Left cardiac atrium (tissue), 4 donors: ENCODE results near the gene MYL4. TPM values are rescaled to one million over a fixed set of nuclear protein-coding genes. Genes with fewer than 3 reads are reported as not detected.
"Not testable (repeated sequence)": the region's sequence is repeated elsewhere in the genome, so short reads cannot be mapped to it uniquely, and the experiment has no call there.

Experiments
- ATAC-seq, 2 donors: fragments of 200-7000 bp; cut with Tn5 transposase; one replicate each; pipeline ENCODE4 v1.9.1; 2020; ENCODE audit warnings: mild to moderate bottlenecking in 2 of 2, moderate library complexity in 2 of 2
- DNase-seq: peaks from one replicate; pipeline ENCODE4 v3.0.0-alpha.2; 2020
- intact Hi-C, 2 donors: fragments of 100-400 bp; cut with DNase I; formaldehyde crosslinking; loops; one replicate each; pipeline versions ENCODE4 v1.14.1 to v1.15.1; 2022 to 2023
- total RNA-seq, 2 donors: library from RNA; stranded (reverse); fragmentation: NEBNext Ultra II Directional; extraction: Animal tissue kit (Norgen Biotek cat#: 25700); gene quantifications; one replicate each; pipeline ENCODE4 v1.2.1, GENCODE V29; 2021
- donor health status: DM: no; HTN: yes; CAD: no.
- donor health status: DM: no; HTN: yes; CAD: no; lungs with severe emphysema.
- donor health status: DM: yes; HTN: yes; CAD: no.
- donor health status: Dilated cardiomyopathy.

Gene MYL4
- total RNA-seq, 2 donors from 2014 or later = 4,221 to 5,418 TPM

GRCh38 chr17:47217279-47217678 lies 8.1 kb downstream of the MYL4 start:
- intact Hi-C loops, DNase-seq, ATAC-seq: not testable (repeated sequence)

DNA sequence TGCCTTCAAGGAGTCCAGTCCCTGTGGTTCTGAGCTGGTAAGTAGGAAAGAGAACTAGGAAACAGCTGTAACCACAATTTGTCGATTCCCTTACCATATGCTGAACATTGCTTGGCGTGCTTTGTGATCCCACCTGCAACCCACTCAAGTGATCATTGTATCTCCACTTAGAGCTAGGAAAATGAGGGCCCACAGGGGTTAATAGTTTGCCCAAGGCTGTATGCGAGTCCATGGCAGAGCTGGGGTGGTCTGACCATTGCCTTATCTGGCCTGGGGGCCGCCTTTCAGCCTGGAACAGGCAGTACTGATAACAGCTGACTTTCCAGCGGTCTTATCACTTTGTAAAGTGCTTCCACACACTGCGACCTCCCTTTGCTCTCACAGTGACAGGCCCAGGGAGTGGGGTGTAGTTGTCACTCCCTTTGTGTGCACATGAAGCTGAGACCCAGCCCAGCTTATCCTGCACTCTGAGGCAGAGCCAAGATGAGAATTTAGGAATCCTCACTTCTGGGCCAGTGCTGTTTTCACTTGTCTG lies 9.8 kb downstream of the MYL4 start:
- intact Hi-C loops = no loop called here
- ATAC-seq (peak; percentile 75 to 86), DNase-seq (peak; percentile 57)

GRCh38 chr17:47219621-47220475 lies 10.7 kb downstream of the MYL4 start:
- intact Hi-C loops = no loop called here
- ATAC-seq (peak in 1 of 2 donors; percentile 1), DNase-seq (no peak)

- DNase-seq (no peak), ATAC-seq (no peak)
- intact Hi-C loops = no loop called here
Measured at GRCh38 chr17:47220531-47220999, 11.4 kb downstream of the MYL4 start.

GRCh38 chr17:47221154-47221553 lies 12.0 kb downstream of the MYL4 start:
- no peak for ATAC-seq
- no peak for DNase-seq
- intact Hi-C loops = no loop called here

DNA sequence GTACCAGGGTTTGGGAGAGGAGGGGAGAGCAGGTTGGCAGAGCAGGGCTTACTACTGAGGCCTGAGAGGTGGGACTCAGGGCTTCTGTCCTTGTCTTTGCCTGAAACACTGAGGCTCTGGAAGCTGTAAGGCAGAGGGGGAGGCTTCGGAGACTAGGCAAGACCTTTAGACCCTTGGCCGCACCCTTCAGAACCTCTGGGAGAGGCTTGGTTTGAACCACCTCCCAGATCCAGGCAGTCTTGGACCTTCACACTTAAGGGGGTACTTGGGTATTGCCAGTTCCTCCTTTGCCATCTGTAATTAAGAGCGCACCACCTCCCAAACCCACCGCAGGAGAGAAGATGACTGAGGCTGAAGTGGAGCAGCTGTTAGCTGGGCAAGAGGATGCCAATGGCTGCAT lies 12.9 kb downstream of the MYL4 start:
- ATAC-seq (no peak), DNase-seq (no peak)
- intact Hi-C loops = no loop called here

DNA sequence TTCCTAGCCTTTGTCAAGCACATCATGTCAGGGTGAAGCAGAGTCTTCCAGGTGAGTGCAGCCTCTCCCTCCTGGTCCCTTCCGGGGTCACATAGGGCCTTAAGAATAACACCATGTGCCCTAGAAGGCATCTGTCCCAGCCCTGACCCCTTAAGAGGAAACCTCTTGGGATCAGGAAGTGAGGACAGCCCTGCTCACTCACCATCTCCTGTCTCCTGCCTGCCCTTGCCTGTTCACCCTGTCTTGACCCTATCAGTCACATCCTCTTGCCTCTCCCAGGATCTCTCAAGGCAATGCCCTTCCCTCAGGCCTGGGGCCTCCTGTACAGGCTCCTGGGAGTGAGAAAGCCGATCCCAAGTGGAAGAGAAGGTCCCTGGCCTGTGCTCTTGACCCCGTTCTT lies 13.9 kb downstream of the MYL4 start:
- DNase-seq (no peak), ATAC-seq (no peak)
- intact Hi-C loops = no loop called here

GRCh38 chr17:47223460-47223859 lies 14.3 kb downstream of the MYL4 start:
- no peak for ATAC-seq
- DNase-seq = no peak
- intact Hi-C loops = no loop called here

DNA sequence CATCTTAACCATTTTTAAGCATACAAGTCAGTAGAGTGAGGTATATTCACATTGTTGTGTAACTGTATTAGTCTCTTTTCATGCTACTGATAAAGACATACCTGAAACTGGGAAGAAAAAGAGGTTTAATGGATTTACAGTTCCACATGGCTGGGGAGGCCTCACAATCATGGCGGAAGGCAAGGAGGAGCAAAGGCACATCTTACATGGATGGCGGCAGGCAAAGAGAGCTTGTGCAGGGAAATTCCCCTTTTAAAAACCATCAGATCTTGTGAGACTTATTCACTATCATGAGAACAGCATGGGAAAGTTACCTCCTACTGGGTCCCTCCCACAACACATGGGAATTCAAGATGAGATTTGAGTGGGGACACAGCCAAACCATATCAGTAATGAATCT lies 14.9 kb downstream of the MYL4 start:
- DNase-seq, ATAC-seq, intact Hi-C loops: not testable (repeated sequence)

- no peak for DNase-seq
- ATAC-seq = peak in 1 of 2 donors; percentile 1
- intact Hi-C loops = no loop called here
Measured at GRCh38 chr17:47224966-47225365, 15.8 kb downstream of the MYL4 start.

DNA sequence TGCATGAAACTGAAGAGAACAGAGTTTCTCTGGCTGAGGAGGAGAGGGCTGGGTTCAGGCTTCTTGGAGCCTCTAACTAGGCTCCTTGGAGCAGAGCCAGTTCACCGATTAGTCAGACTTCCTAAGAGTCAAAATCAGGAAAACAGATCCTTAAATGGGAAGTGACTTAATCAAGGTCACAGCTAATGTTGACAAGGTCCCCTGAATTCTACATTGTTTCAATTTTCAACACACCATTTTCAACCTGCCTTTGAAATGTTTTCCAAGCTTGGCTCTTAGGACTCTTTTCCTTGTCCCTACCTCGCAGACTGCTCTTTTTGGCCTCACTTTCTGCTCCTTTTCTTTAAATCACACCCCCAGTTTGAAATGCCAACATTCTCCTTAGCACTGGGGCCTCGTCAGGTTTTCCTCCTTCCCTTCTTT lies 16.3 kb downstream of the MYL4 start:
- intact Hi-C loops = no loop called here
- DNase-seq = peak; percentile 91
- peak; percentile 45 to 63 for ATAC-seq

DNA sequence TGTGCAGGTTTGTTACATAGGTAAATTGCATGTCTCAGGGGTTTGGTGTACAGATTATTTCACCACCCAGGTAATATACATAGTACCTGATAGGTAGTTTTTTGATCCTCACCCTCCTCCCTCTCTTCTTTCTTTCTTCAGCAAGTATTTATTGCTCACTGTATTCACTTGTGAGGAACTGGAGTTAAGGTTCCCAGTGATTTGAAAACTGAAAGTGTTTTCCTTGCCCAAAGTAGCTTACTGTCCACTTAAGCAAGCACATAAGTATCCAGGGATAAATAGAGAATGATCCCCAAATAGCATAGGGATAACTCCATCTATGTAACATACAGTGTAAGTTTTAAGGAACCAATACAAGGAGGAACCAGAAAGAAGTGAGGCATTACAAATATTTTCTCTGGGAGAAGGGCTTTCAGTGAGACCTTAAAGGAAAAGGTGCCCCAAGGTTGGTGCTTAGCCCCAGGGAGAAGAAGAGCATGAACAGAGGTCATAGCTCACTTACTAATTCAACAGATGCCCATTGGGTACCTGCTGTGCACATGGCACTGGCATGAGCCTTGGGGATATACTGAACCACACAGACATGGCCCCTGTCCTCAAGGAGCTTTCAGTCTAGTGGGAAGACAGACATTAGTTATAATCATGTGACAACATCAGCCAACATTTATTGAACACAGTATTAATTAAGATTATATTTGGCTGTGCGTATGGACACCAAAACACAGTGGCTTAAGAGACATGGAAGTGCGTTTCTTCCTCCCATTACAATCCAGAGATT lies 17.0 kb downstream of the MYL4 start:
- ATAC-seq (peak in 1 of 2 donors; percentile 2), DNase-seq (no peak)
- intact Hi-C loops = no loop called here

- no peak for ATAC-seq
- intact Hi-C loops = no loop called here
Measured at GRCh38 chr17:47227862-47228261, 18.7 kb downstream of the MYL4 start.

GRCh38 chr17:47229535-47230443 lies 20.6 kb downstream of the MYL4 start:
- DNase-seq (peak; percentile 90), ATAC-seq (peak; percentile 63 to 79)
- intact Hi-C loops = loop anchor here in 1 of 2 donors (1.0 kb wide), 1 partner anchor 87 kb away; no protein-coding TSS in a partner anchor

More at GRCh38 chr17:47227862-47228261, 18.7 kb downstream of the MYL4 start:
- DNase-seq = no peak

GRCh38 chr17:47230864-47231263 lies 21.7 kb downstream of the MYL4 start:
- ATAC-seq (no peak), DNase-seq (no peak)
- intact Hi-C loops = no loop called here

DNA sequence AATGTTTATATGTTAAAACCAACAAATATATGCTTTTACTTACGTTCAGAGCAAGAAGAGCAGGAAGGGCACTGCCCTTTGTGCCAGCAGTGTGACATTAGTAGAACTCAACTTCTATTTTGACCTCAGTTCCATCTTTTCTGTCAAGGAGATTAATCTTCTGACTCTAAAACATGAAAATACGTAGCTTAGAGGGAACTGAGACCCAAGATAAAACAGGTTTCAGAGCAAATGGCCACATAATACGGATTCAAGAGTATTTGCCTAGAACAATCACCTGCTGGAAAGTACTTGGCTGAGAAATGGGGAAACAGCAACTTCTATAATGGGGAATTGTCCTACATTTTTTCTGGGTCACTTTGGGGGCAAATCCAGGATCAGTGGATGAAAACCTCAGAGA lies 22.2 kb downstream of the MYL4 start:
- ATAC-seq = no peak
- DNase-seq = no peak
- intact Hi-C loops = no loop called here

- DNase-seq (no peak), ATAC-seq (no peak)
- intact Hi-C loops = no loop called here
Measured at GRCh38 chr17:47231866-47232265, 22.7 kb downstream of the MYL4 start.

DNA sequence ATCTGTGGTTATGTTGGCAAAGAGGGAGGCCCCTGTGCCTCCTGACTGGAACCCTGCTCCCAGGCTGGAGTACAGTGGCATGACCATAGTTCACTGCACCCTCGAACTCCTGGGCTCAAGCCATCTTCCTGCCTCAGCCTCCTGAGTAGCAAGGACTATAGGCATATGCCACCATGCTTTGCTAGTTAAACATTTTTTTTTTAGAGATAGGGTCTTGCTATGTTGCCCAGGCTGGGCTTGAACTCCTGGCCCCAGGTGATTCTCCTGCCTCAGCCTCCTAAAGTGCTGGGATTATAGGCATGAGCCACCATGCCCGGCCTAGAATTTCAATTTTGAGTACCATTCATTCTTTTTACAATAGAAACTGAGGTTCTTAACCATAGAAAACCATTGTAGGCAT lies 23.3 kb downstream of the MYL4 start:
- intact Hi-C loops = no loop called here
- no peak for DNase-seq
- ATAC-seq = no peak

DNA sequence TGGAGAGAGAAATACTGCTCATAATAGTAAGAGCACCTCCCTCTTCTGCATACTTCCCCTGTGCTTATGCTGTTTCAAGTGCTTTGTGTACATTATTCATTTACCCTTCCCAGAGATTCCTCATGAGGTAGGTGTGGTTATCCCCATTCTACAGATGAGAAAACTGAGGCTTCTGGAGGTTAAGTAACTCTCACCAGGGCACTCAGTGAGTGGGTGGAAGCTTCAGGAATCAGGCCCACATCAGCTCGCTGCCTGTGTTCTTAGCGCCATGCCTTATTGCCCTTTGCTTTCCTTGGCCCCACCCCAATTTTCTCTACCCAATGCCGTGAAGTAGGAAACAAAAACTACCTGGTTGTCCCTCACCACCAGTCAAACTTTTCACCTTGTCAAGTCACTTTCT lies 26.4 kb downstream of the MYL4 start:
- intact Hi-C loops = loop anchor here in 1 of 2 donors (5.0 kb wide), 1 partner anchor 82 kb away; no protein-coding TSS in a partner anchor
- no peak for ATAC-seq
- no peak for DNase-seq
